HG03575 (cell line): ENCODE measurements around the gene MICALL2.

Experiments
- ATAC-seq: cut with Tn5 transposase; IDR thresholded peaks from one replicate; pipeline ENCODE4 v1.9.1; 2021; ENCODE audit not compliant: unreplicated experiment, insufficient number of reproducible peaks, low FRiP score; ENCODE audit errors: extremely low read depth

Gene MICALL2

DNA sequence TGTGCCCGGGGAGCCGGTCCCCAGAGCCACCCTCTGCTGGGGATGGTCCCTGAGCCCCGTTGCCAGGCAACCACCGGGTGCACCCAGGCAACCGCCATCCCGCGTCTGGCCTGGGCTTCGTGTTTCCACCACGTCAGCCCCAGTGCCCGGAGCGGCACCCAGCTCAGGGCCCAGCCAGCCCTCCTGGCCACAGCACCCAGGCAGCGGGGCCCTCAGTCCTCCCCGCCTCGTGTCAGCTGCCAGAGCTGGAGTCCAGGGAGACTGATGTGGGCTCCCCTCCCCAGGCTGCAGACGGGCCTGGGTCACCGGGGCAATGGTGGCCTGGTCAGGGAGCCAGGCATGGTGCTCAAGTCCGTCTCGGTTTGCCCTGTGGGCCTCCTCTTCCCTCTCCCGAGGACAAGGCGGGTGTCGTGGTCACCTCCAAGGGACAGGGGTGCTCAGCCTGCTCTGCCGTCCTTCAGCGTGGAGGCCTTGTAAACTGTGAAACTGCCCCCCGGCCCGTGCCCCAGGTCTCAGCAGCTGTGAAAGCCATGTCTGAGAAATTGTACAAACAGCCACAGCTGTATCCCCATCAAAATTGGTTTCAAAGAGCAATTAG, 72.5 kb downstream of the MICALL2 start:
- ATAC-seq, result no peak

DNA sequence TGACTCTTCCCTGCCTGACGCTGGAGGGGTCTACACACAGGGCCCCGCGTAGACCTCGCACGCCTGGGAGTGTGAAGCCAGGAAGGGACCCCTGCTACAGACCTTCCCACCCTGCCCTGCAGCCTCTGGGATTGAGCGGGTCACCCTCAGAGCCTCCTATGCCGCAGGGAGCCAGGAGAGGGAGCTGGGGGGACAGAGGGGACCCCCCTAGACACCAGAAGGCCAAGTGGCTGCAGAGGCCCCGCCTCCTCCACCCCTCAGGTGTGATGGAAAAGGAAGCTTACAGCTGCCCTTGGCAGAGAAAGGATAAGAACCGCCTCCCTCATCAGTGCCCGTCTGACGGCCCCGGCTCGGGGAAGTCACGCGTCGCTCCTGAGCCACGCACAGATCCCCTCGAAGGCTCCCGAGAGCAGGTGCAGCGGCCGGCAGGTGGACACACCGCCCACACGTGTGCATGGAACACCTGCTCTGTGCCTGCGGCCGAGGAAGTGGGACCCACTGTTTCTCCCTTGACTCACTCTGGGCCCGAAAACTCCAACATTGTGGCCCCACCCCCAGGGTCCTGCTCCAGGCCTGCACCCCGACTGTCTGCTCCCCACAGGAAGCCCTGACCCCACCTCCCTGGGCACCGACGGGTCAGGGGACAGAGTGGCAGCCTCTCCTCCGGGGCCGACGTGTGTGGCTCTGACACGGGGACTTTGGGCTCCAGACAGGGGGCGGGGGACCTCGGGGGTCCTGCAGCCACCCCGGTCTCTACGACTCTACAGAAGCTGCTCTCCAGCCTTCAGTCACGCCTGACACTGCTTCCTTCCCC, 73.3 kb downstream of the MICALL2 start:
- ATAC-seq, result no peak

DNA sequence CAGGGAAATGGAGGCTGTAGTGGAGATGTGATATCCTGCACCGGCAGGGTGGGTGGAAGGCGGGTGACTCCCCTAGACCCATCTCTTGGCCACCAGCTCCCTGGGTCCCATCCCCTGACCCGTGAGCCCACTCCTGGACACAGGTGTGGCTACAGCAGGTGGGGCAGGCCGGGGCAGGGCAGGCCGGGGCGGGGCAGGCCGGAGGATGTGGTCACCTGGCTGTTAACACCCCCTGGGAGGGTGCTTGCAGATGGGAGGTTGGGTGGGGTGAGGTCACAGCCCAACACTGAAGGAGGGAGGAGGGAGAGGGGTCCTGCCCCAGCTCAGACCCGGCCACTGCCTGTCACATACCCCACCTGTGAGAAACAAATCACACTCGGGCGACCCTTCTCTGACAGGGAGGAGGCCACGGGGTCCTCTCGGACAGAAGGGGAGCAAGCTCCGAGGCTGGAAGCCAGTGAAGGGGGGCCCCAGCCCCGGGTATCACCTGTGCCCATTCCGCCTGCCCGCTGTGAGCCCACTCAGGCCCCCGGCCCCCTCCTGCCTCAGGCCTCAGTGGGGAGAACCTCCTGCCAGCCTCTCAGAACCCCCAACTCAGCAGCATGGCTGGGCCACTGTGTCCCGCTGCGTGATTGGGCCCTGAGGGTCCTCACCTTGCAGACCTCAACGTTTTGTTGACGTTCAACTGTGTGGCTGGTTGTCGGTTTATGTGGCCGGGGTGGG, 74.0 kb downstream of the MICALL2 start:
- no peak for ATAC-seq
